CD14-positive monocyte (primary cell): ENCODE measurements around the gene RTN1. TPM values are rescaled to one million over a fixed set of nuclear protein-coding genes. Genes with fewer than 3 reads are reported as not detected.

Source experiments
- DNase-seq, 3 donors: peaks; one replicate each; pipeline ENCODE4 v3.0.0-alpha.2; 2011 to 2022
- H2AFZ ChIP-seq: 2 replicates; pipeline ENCODE4 v1.6.0; 2012; ENCODE audit warnings: mild to moderate bottlenecking, low read depth, low read length, inconsistent platforms; ENCODE audit not compliant: insufficient read depth, poor library complexity, severe bottlenecking
- H3K27ac ChIP-seq, 2 donors: 1 replicate in 1 of 2; 2 replicates in 1 of 2; pipeline ENCODE4 v1.5.1; 2012 to 2013; ENCODE audit warnings: low read length in 2 of 2, control low read depth in 1 of 2, inconsistent platforms in 1 of 2, low read depth in 1 of 2, mild to moderate bottlenecking in 1 of 2
- H3K27me3 ChIP-seq, 2 donors: one replicate each; pipeline versions ENCODE4 v1.6.0 to v1.6.1; 2011 to 2013; ENCODE audit warnings: low read length in 2 of 2; ENCODE audit not compliant: control insufficient read depth in 2 of 2, insufficient read depth in 2 of 2
- H3K36me3 ChIP-seq, 2 donors: replicated peaks in 1 of 2; 1 replicate in 1 of 2; 2 replicates in 1 of 2; pipeline versions ENCODE4 v1.5.1 to v1.6.1; 2012 to 2013; ENCODE audit warnings: low read length in 2 of 2, control low read depth in 1 of 2, inconsistent platforms in 1 of 2, mild to moderate bottlenecking in 1 of 2; ENCODE audit not compliant: insufficient read depth in 2 of 2, control insufficient read depth in 1 of 2
- H3K4me1 ChIP-seq, 2 donors: 1 replicate in 1 of 2; 2 replicates in 1 of 2; pipeline versions ENCODE4 v1.5.1 to v1.6.1; 2012 to 2013; ENCODE audit warnings: low read length in 2 of 2, control low read depth in 1 of 2, inconsistent platforms in 1 of 2, mild to moderate bottlenecking in 1 of 2, moderate library complexity in 1 of 2; ENCODE audit not compliant: insufficient read depth in 2 of 2, control insufficient read depth in 1 of 2
- H3K4me2 ChIP-seq: replicated peaks from 2 replicates; pipeline ENCODE3; 2012; ENCODE audit warnings: low read length, moderate library complexity, mild to moderate bottlenecking; ENCODE audit not compliant: poor library complexity, severe bottlenecking; ENCODE audit errors: extremely low read depth
- H3K4me3 ChIP-seq, 3 experiments: fragments of 200-600 bp in 1 of 3; sonication (generic) in 1 of 3; replicated peaks in 1 of 3; 1 replicate in 2 of 3; 2 replicates in 1 of 3; pipeline ENCODE4 v1.5.1; 2011 to 2013; ENCODE audit warnings: low read length in 3 of 3, mild to moderate bottlenecking in 3 of 3, control low read depth in 2 of 3, low read depth in 2 of 3, inconsistent platforms in 1 of 3, moderate library complexity in 1 of 3
- H3K79me2 ChIP-seq: 2 replicates; pipeline ENCODE4 v1.6.0; 2012; ENCODE audit warnings: mild to moderate bottlenecking, control low read depth, inconsistent platforms, low read length, moderate library complexity; ENCODE audit not compliant: insufficient read depth
- H3K9ac ChIP-seq: 2 replicates; pipeline ENCODE4 v1.6.0; 2017; ENCODE audit warnings: low read length, mild to moderate bottlenecking; ENCODE audit not compliant: insufficient read depth, poor library complexity, severe bottlenecking
- H3K9me3 ChIP-seq, 2 donors: replicated peaks in 1 of 2; 1 replicate in 1 of 2; 2 replicates in 1 of 2; pipeline versions ENCODE4 v1.5.1 to v1.6.1; 2012 to 2013; ENCODE audit warnings: low read length in 2 of 2, control low read depth in 1 of 2; ENCODE audit not compliant: control insufficient read depth in 1 of 2, insufficient read depth in 1 of 2
- H4K20me1 ChIP-seq: 2 replicates; pipeline ENCODE4 v1.6.0; 2012; ENCODE audit warnings: mild to moderate bottlenecking, low read length, control low read depth, moderate library complexity; ENCODE audit not compliant: insufficient read depth
- H3K27ac Mint-ChIP-seq, 7 donors: one replicate each; pipeline ENCODE4 v1.8.0; 2020; ENCODE audit warnings: mild to moderate bottlenecking in 7 of 7, mixed read lengths in 7 of 7, moderate library complexity in 6 of 7, inconsistent platforms in 2 of 7
- H3K27me3 Mint-ChIP-seq, 3 donors: one replicate each; pipeline ENCODE4 v1.8.0; 2021 to 2022; ENCODE audit warnings: low read depth in 3 of 3, mild to moderate bottlenecking in 3 of 3, mixed read lengths in 3 of 3, moderate library complexity in 3 of 3, inconsistent platforms in 1 of 3
- H3K36me3 Mint-ChIP-seq, 2 donors: one replicate each; pipeline ENCODE4 v1.8.0; 2020; ENCODE audit warnings: mixed read lengths in 2 of 2, inconsistent platforms in 1 of 2, mild to moderate bottlenecking in 1 of 2
- H3K4me1 Mint-ChIP-seq: one replicate; pipeline ENCODE4 v1.8.0; 2020; ENCODE audit warnings: mild to moderate bottlenecking, mixed read lengths
- H3K4me3 Mint-ChIP-seq, 2 donors: one replicate each; pipeline ENCODE4 v1.8.0; 2020; ENCODE audit warnings: mild to moderate bottlenecking in 2 of 2, mixed read lengths in 2 of 2, moderate library complexity in 1 of 2
- H3K9me3 Mint-ChIP-seq, 7 donors: one replicate each; pipeline ENCODE4 v1.8.0; 2020 to 2022; ENCODE audit warnings: mixed read lengths in 7 of 7, mild to moderate bottlenecking in 6 of 7, moderate library complexity in 6 of 7, inconsistent platforms in 2 of 7
- CTCF ChIP-seq: fragments of 200-600 bp; IDR thresholded peaks from one replicate; pipeline ENCODE4 v1.8.0; 2022; ENCODE audit warnings: antibody characterized with exemption, mild to moderate bottlenecking
- WGBS: methylation state at CpG from one replicate; pipeline ENCODE4 v1.1.5; 2013; ENCODE audit warnings: missing lambda C conversion rate; ENCODE audit not compliant: insufficient coverage; 5-methylcytosine and 5-hydroxymethylcytosine counted together
- intact Hi-C, 2 donors: fragments of 100-400 bp; cut with micrococcal nuclease; formaldehyde crosslinking; loops; one replicate each; pipeline versions ENCODE4 v1.15.0 to v1.15.1; 2023
- polyA plus RNA-seq, 3 donors: library from polyadenylated mRNA; depleted of rRNA in 1 of 3; unstranded in 2 of 3; stranded (reverse) in 1 of 3; fragments of 300-500 nt in 2 of 3; fragments of >200 nt in 1 of 3; fragmentation: Illumina TruSeq in 2 of 3; gene quantifications; 1 replicate in 2 of 3; 2 replicates in 1 of 3; pipeline ENCODE4 v1.2.3, GENCODE V29; 2012 to 2021

Gene RTN1
- polyA plus RNA-seq, 3 donors, result 40.2 to 75.1 (median 55.0) TPM

- no peak overlapping the region for H2AFZ ChIP-seq
- no peak overlapping the region for H3K27ac ChIP-seq
- intact Hi-C loops, result no loop called here
- no peak overlapping the region for H3K4me2 ChIP-seq
- no peak overlapping the region for H3K9ac ChIP-seq
- no peaks in the 10 kb centered on the region for H4K20me1 ChIP-seq
- peaks cover 0 to 2% (median 0%) of the 10 kb centered on the region in 3 donors for H3K27me3 Mint-ChIP-seq
- H3K79me2 ChIP-seq, result no peaks in the 10 kb centered on the region
- TF ChIP-seq CTCF, result no peak
- H3K4me1 Mint-ChIP-seq, result peaks cover 6% of the 10 kb centered on the region
- DNase-seq, result no peak
- no peak overlapping the region for H3K4me3 Mint-ChIP-seq
- H3K27me3 ChIP-seq, result no peaks in the 10 kb centered on the region
- H3K4me3 ChIP-seq, result no peak overlapping the region
- peaks cover 0 to 2% of the 10 kb centered on the region in 2 donors for H3K4me1 ChIP-seq
- peaks cover 12 to 14% of the 10 kb centered on the region in 2 donors for H3K36me3 ChIP-seq
- no peak overlapping the region for H3K27ac Mint-ChIP-seq
- peaks cover 0 to 18% (median 5%) of the 10 kb centered on the region in 7 donors for H3K9me3 Mint-ChIP-seq
- peaks cover under 1 to 7% of the 10 kb centered on the region in 2 donors for H3K36me3 Mint-ChIP-seq
- peaks cover 0 to 9% of the 10 kb centered on the region in 2 donors for H3K9me3 ChIP-seq
- WGBS, result 90% methylated on average over 2 of the region's 5 CpGs
Observed at GRCh38 chr14:59591641-59592370, 278.8 kb downstream of the RTN1 start.

- peak in 1 of 3 donors; percentile 5 for DNase-seq
- 93% methylated on average over 2 of the region's 3 CpGs for WGBS
- H3K79me2 ChIP-seq, result no peaks in the 10 kb centered on the region
- TF ChIP-seq CTCF, result no peak
- peaks cover 38% of the 10 kb centered on the region for H3K4me1 Mint-ChIP-seq
- H3K9ac ChIP-seq, result no peak overlapping the region
- intact Hi-C loops, result no loop called here
- no peak overlapping the region for H3K4me3 ChIP-seq
- no peaks in the 10 kb centered on the region for H3K36me3 ChIP-seq
- no peaks in the 10 kb centered on the region for H4K20me1 ChIP-seq
- H3K36me3 Mint-ChIP-seq, result peaks cover 0 to 2% of the 10 kb centered on the region in 2 donors
- no peak overlapping the region for H3K4me3 Mint-ChIP-seq
- no peak overlapping the region for H3K4me2 ChIP-seq
- H3K4me1 ChIP-seq, result peaks cover 27 to 34% of the 10 kb centered on the region in 2 donors
- H3K9me3 Mint-ChIP-seq, result peaks cover 0 to 14% (median 5%) of the 10 kb centered on the region in 7 donors
- H3K27me3 ChIP-seq, result no peaks in the 10 kb centered on the region
- no peak overlapping the region for H3K27ac ChIP-seq
- H3K9me3 ChIP-seq, result peaks cover 0 to 9% of the 10 kb centered on the region in 2 donors
- H3K27me3 Mint-ChIP-seq, result peaks cover 0 to 2% (median 0%) of the 10 kb centered on the region in 3 donors
- H3K27ac Mint-ChIP-seq, result peak overlapping the region in 2 of 7 donors; percentile 68 to 82
- H2AFZ ChIP-seq, result no peak overlapping the region
Observed at GRCh38 chr14:59588101-59588500, 282.5 kb downstream of the RTN1 start.
